DMS153 treated with DMSO at 0.1 percent for 48 hours (cell line): ENCODE data around the gene ITGB1BP1.
"Not testable (repeated sequence)": the region's sequence is repeated elsewhere in the genome, so short reads cannot be mapped to it uniquely, and the experiment has no call there.

ENCODE experiments used
- DNase-seq: peaks from one replicate; lab custom pipeline; 2025; ENCODE audit not compliant: unreplicated experiment; lab: John Stamatoyannopoulos, UW

The ITGB1BP1 gene

DNA sequence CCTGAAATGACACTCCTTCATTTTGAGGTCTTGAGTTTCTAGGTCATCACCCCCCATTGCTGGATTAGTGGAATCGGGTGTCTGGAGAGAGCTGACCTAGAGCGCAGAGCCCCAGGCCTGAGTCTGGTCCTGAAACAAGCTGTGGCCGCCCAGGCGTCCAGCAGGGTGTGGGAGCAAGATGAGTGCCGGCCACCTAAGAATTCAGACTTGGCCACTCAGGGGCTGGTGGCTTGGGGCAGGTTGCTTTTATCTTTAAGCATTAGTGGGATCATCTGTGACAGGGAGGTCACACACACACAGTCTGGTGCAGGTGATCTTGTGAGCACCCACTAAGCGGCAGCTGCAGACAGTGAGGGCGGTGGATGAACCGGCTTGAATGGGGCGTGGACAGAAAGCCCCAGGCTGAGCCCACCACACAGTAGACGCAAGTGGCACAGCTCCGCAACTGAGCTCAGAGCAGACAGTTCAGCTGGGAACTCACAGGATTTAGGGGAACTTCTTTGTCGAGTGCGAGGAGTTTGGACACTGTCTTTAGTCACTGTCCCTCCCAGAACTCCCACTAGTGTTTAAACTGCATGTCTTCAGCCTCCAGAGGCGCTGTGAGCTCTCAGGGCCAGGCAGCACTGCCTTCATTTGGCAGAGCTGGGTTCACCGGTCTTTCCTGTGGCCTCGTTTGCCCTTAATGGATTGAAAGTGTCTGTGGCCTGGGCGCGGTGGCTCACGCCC lies 21.5 kb downstream of the ITGB1BP1 start:
- DNase-seq: no peak

DNA sequence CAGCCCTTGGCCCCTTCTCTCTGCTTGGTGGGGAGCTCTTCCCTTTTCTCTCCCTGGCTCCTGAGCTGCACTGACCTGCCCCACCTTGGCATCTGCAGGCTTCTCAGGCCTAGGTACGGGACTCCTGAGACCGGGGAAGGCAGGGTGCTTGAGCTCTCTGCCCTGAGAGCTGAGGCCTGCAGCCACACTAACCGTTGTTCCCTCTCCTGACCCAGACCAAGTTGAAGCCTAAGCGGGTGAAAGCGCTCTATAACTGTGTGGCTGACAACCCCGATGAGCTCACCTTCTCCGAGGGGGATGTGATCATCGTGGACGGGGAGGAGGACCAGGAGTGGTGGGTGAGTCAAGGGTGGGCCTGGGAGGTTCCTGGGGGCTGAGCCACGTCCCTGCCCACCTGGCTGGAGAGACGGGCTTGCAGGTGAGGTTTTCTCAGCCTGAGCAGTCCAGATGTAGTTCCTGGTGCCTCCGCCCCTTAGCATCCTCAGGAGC lies 22.2 kb downstream of the ITGB1BP1 start:
- no peak for DNase-seq

DNA sequence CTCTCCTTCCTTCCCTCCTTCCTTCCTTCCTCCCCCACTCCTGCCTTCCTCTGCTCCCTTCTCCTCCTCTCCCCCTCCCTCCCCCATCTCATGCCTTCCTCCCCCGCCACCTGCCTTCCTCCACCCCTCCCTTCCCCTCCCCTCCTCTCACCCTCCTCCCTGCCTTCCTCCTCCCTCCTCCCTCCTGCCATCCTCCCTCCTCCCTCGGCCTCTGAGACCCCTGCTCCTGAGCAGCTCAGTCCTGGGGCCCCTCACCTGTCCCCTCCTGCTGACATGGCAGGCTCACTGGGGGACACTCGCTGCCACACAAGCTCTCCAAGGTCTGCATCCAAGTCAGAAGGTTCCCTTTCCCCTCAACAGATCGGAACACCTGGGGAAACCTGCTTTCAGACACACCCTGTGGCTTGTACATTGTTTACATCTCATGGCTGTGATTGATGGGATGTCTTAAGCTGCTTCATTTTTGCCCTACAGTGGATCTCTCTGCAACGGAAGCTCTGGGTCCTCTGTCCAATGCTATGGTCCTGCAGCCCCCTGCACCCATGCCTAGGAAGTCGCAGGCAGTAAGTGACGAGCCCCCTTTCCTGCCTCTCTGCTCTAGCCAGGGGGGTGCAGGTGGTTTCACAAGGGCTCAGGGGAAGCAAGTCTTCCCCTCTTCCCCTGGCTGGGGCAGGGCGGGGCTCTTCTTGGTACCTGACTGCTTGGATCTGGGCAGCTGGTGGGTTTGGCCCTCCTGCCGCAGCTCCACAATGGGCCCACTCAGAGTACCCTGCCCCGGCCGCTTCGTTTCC lies 22.9 kb downstream of the ITGB1BP1 start:
- no peak for DNase-seq

DNA sequence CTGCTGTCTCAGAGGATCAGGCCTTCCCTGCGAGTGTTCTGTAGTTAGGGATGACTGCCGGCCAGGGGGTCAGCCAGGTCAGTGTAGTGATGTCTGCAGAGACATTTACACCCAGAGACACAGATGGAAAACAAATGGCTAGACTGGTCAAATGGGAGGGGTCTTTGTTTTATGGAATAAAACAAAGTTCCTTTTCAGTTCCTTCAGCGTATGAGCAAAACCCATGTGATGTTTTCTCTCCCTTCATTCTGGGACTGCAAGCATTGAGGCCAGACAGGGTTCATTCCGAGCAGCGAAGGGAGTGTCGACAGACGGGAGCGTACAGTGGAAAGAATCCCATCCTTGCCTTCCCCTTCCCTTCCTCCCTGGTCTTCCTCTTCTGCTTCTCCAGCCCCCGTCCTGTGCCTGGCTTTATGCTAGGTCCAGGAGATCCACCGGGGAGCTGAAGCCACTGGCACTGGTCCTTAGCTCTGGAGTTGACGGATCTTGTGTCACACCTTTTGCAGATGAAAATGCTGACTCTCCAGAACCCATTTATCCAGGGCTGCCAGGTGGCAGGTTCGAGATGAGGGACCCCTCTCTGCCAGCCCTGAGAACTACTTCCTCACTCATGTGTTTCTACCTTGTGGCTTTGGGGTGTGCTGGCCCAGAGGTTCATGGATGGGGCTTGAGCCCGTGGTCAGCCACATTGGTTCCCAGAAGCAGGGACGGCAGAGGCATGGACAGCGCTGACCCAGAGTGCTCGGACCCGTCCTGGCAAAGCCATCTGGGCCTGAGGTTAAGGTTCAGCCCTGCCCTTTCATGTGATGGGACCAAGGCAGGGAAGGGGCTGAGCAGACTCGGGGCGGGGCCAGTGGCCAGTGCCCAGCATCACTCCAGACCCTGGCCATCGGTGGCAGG lies 24.2 kb downstream of the ITGB1BP1 start:
- DNase-seq: no peak

- DNase-seq: not testable (repeated sequence)
These were observed 25.1 kb downstream of the ITGB1BP1 start for GRCh38 chr2:9398251-9398650.

GRCh38 chr2:9397201-9397600 lies 26.1 kb downstream of the ITGB1BP1 start:
- no peak for DNase-seq

- DNase-seq: no peak
These were observed 28.5 kb downstream of the ITGB1BP1 start for GRCh38 chr2:9394816-9395215.

- no peak for DNase-seq
These were observed 30.2 kb downstream of the ITGB1BP1 start for GRCh38 chr2:9392898-9393765.

GRCh38 chr2:9391961-9392720 lies 31.2 kb downstream of the ITGB1BP1 start:
- DNase-seq: no peak

GRCh38 chr2:9390991-9391390 lies 32.3 kb downstream of the ITGB1BP1 start:
- DNase-seq: no peak

GRCh38 chr2:9390151-9390850 lies 33.0 kb downstream of the ITGB1BP1 start:
- DNase-seq: no peak

GRCh38 chr2:9388950-9389911 lies 34.1 kb downstream of the ITGB1BP1 start:
- no peak for DNase-seq

GRCh38 chr2:9388199-9388681 lies 35.1 kb downstream of the ITGB1BP1 start:
- no peak for DNase-seq

DNA sequence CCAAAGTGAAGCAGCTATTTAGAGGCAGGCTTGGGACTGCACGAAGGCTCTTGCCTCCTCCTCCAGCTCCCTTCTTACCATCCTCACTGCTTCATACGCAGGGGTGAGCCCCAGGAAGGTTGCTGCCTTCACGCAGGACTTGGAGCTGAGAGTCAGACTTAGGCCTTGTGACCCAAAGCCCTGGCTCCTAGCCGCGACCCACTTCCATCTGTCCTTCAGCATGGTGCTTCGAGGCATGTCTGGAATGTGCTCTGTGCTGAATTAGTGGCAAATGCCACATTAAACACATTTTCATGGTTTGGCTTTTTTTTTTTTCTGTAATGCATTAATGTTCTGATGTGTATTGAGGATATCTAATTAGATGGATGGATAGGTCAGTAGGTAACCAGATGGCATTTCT lies 37.5 kb downstream of the ITGB1BP1 start:
- DNase-seq: no peak

GRCh38 chr2:9384521-9384920 lies 38.8 kb downstream of the ITGB1BP1 start:
- DNase-seq: no peak

DNA sequence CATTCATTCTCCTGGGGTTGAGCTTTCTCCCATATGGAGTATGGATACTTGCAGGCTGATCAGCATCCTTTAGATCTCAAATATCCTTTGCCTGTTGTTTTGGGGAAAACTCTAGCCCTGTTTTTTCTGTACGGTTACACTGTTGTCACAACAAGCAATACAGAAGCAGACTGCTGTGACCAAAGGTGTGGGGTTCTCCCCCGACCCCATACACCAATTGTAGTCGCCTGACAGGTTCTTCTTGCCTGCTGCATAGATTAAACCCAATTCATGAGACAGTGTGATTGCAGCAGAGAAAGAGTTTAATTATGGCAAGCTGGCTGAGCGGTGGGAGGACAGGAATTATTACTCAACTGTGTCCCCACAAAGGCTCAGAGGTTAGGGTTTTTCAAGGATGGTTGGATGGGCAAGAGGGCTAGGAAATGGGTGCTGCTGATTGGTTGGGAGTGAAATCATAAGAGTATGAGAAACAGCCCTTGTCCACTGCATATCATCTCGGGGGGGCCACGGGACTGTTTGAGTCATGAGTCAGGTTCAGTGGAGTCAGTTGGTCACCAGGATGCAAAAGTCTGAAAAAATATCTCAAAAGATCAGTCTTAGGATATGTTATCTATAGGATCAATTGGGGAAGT lies 40.6 kb downstream of the ITGB1BP1 start:
- DNase-seq: no peak
